ENCODE measurements around the gene SRRM5. TPM values are rescaled to one million over a fixed set of nuclear protein-coding genes. Genes with fewer than 3 reads are reported as not detected.
A peak's percentile ranks its signal among the peaks of the same experiment; 100 is the strongest.

SRRM5 gene
- total RNA-seq, 2 experiments from 2014 or later, result 0.28 to 0.45 TPM

GRCh38 chr19:43622070-43622469 lies 10.2 kb downstream of the SRRM5 start:
- no peak for DNase-seq
- ChIA-PET POLR2A (no interaction called here), CTCF (interaction anchor here (1.2 kb wide), 1 partner anchor 48 kb away, joined by 3 read pairs; no protein-coding TSS in a partner anchor)
- H3K27me3 Mint-ChIP-seq, result peaks cover 8% of the 10 kb centered on the region
- H3K27ac Mint-ChIP-seq, result no peak overlapping the region
- H3K4me3 Mint-ChIP-seq, result no peak overlapping the region
- peaks cover 41% of the 10 kb centered on the region for H3K4me1 Mint-ChIP-seq
- no peaks in the 10 kb centered on the region for H3K36me3 Mint-ChIP-seq (ENCODE audit: low read depth)
- no peaks in the 10 kb centered on the region for H3K9me3 Mint-ChIP-seq

- POLR2A ChIA-PET, result no interaction called here
- H3K27ac Mint-ChIP-seq, result no peak overlapping the region
- peaks cover 14% of the 10 kb centered on the region for H3K27me3 Mint-ChIP-seq
- no peak overlapping the region for H3K4me3 Mint-ChIP-seq
- peaks cover 41% of the 10 kb centered on the region for H3K4me1 Mint-ChIP-seq
- DNase-seq, result no peak
- CTCF ChIA-PET, result interaction anchor here (1.0 to 1.6 kb wide), 3 partner anchors 12 to 119 kb away, joined by 3 read pairs; partner anchors contain the start of gene PHLDB3
- H3K9me3 Mint-ChIP-seq, result no peaks in the 10 kb centered on the region
- H3K36me3 Mint-ChIP-seq (ENCODE audit: low read depth), result no peaks in the 10 kb centered on the region
Observed at GRCh38 chr19:43622956-43623355, 11.1 kb downstream of the SRRM5 start.

- ChIA-PET POLR2A (no interaction called here), CTCF (interaction anchor here (1.1 to 1.6 kb wide), 2 partner anchors 11 to 120 kb away, joined by 3 read pairs; partner anchors contain the start of gene PHLDB3)
- H3K36me3 Mint-ChIP-seq (ENCODE audit: low read depth), result no peaks in the 10 kb centered on the region
- H3K4me1 Mint-ChIP-seq, result peaks cover 37% of the 10 kb centered on the region
- peaks cover 14% of the 10 kb centered on the region for H3K27me3 Mint-ChIP-seq
- H3K27ac Mint-ChIP-seq, result no peak overlapping the region
- H3K9me3 Mint-ChIP-seq, result no peaks in the 10 kb centered on the region
- DNase-seq, result no peak
- H3K4me3 Mint-ChIP-seq, result no peak overlapping the region
Observed at GRCh38 chr19:43623889-43624670, 12.2 kb downstream of the SRRM5 start.

DNA sequence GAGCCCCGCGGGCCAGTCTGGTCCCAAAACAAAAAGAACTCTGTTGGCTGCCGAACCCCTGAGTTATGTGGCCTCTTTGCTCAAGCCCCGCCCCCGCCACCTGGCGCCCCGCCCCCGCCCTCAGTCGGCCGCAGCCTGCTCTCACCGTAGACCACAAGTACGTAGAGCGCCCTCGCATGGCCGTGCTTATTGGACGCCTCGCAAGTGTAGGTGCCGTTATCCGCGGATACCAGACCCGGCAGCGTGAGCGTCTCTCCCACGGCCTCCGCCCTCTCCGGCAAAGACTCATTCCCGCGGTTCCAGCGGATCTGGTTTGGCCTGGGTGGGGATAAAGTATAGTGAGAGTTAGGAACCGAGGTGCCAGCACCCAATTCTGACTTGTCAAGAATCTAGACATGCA lies 13.0 kb downstream of the SRRM5 start:
- ChIA-PET POLR2A (no interaction called here), CTCF (interaction anchor here (1.2 kb wide), 1 partner anchor 70 kb away, joined by 4 read pairs; no protein-coding TSS in a partner anchor)
- H3K36me3 Mint-ChIP-seq (ENCODE audit: low read depth), result no peaks in the 10 kb centered on the region
- DNase-seq, result peak; percentile 89
- H3K9me3 Mint-ChIP-seq, result no peaks in the 10 kb centered on the region
- H3K4me3 Mint-ChIP-seq, result no peak overlapping the region
- peaks cover 35% of the 10 kb centered on the region for H3K4me1 Mint-ChIP-seq
- H3K27ac Mint-ChIP-seq, result no peak overlapping the region
- H3K27me3 Mint-ChIP-seq, result peaks cover 14% of the 10 kb centered on the region

DNA sequence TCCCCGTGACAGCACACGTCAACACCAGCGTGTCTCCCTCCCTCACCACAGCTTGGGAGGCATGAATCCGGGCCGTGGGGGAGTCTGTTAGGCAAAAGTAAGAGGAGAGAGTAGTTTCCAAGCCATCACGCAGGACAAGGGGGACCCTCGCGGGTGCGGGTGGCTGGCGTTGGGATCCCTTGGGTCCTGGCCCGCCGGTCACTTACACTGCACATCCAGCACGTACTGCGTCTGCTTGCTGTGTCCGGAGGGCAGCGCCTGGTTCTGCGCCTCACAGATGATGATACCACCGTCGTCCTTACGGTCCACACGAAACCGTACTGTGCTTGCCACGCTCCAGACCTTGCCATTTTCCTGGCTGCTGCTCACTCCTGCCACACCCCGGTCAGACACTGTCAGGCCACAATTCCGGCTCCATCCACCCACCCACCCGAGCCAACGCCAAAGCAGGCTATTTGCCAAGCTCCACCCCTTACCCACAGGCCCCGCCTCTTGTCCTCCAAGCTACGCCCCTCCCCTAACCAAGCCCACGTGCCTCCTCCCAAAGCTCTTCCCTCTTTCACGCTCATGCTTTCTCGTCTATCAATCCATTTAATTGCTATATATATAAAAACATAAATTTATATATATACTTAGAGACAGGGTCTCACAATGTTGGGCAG lies 14.2 kb downstream of the SRRM5 start:
- no peak for DNase-seq
- Mint-ChIP-seq H3K27ac (no peak overlapping the region), H3K36me3 (ENCODE audit: low read depth) (no peaks in the 10 kb centered on the region), H3K4me3 (no peak overlapping the region), H3K27me3 (peaks cover 14% of the 10 kb centered on the region), H3K9me3 (no peaks in the 10 kb centered on the region), H3K4me1 (peaks cover 24% of the 10 kb centered on the region)
- ChIA-PET CTCF (interaction anchor here (1.1 to 1.2 kb wide), 2 partner anchors 31 to 71 kb away, joined by 4 read pairs; no protein-coding TSS in a partner anchor), POLR2A (interaction anchor here (1.0 kb wide), 1 partner anchor 15 kb away, joined by 3 read pairs; no protein-coding TSS in a partner anchor)

GRCh38 chr19:43626838-43627237 lies 14.9 kb downstream of the SRRM5 start:
- POLR2A ChIA-PET, result interaction anchor here (1.0 kb wide), 1 partner anchor 14 kb away, joined by 3 read pairs; no protein-coding TSS in a partner anchor
- DNase-seq, result no peak
- no peak overlapping the region for H3K4me3 Mint-ChIP-seq

DNA sequence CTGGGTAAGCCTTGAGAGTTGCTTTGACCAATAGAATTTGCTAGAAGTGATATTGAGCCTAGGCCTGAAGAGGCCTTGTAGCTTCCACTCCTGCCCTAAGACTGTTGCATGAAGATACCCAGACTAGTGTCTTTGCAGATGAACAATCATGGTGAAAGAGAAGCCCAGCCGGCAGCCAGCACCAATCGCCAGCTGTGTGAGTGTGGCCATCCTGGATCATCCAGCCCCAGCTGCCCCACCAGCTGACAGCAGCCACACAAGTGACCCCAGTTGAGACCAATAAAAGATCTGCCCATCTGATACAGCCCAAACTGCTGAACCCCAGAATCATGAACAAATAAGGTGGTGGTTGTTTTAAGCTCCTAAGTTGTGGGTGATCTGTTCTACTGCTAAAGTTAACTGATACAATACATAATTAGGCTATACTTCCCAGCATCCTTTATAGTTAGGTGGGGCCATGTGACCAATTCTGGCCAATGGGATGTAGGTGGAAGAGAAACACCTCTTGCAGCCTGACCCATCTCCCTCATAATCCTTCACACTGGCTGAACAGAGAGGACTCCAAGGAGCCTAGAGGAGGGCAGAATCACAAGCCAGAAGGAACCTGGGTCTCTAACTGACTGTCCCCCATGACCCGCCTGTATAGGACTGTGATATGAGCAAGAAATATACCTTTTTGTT lies 16.9 kb downstream of the SRRM5 start:
- H3K9me3 Mint-ChIP-seq, result no peaks in the 10 kb centered on the region
- peaks cover 22% of the 10 kb centered on the region for H3K27me3 Mint-ChIP-seq
- H3K36me3 Mint-ChIP-seq (ENCODE audit: low read depth), result no peaks in the 10 kb centered on the region
- H3K4me3 Mint-ChIP-seq, result no peak overlapping the region
- POLR2A ChIA-PET, result no interaction called here
- peaks cover 24% of the 10 kb centered on the region for H3K4me1 Mint-ChIP-seq
- no peak for DNase-seq
- CTCF ChIA-PET, result interaction anchor here (1.1 to 1.3 kb wide), 2 partner anchors 13 to 182 kb away, joined by 3 to 5 read pairs; no protein-coding TSS in a partner anchor
- H3K27ac Mint-ChIP-seq, result no peak overlapping the region

More at GRCh38 chr19:43626838-43627237, 14.9 kb downstream of the SRRM5 start:
- Mint-ChIP-seq H3K9me3 (no peaks in the 10 kb centered on the region), H3K27me3 (peaks cover 15% of the 10 kb centered on the region), H3K4me1 (peaks cover 24% of the 10 kb centered on the region), H3K36me3 (ENCODE audit: low read depth) (no peaks in the 10 kb centered on the region), H3K27ac (no peak overlapping the region)
- CTCF ChIA-PET, result interaction anchor here (1.1 kb wide), 1 partner anchor 32 kb away, joined by 4 read pairs; no protein-coding TSS in a partner anchor

DNA sequence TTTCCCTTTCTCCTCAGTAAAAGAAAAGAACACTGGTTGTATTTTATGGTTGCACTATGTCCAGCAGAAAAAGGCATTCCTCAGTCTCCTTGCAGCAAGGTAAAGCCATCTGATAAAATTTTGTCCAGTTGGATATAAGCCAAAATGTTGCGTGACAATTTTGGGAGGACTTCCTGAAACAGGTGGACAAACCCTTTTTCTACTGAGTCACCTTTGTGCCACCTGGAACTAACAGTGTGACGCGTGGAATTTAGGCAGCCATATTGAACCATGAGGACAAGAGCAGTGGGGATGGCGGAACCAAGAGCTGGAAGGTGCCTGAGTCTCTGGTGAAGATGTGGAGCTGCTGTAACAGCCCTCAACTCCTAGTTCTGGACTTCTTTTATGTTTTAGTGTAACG lies 19.6 kb downstream of the SRRM5 start:
- H3K27me3 Mint-ChIP-seq, result peaks cover 23% of the 10 kb centered on the region
- DNase-seq, result no peak
- H3K9me3 Mint-ChIP-seq, result no peaks in the 10 kb centered on the region
- CTCF ChIA-PET, result no interaction called here
- H3K36me3 Mint-ChIP-seq (ENCODE audit: low read depth), result no peaks in the 10 kb centered on the region
- H3K4me3 Mint-ChIP-seq, result no peak overlapping the region
- H3K27ac Mint-ChIP-seq, result no peak overlapping the region
- POLR2A ChIA-PET, result no interaction called here
- H3K4me1 Mint-ChIP-seq, result peaks cover 4% of the 10 kb centered on the region

- Mint-ChIP-seq H3K36me3 (ENCODE audit: low read depth) (no peaks in the 10 kb centered on the region), H3K4me1 (no peaks in the 10 kb centered on the region), H3K27me3 (peaks cover 28% of the 10 kb centered on the region), H3K9me3 (no peaks in the 10 kb centered on the region), H3K4me3 (no peak overlapping the region), H3K27ac (no peak overlapping the region)
- POLR2A ChIA-PET, result no interaction called here
- CTCF ChIA-PET, result interaction anchor here (1.1 kb wide), 1 partner anchor 78 kb away, joined by 3 read pairs; no protein-coding TSS in a partner anchor
- DNase-seq, result no peak
Observed at GRCh38 chr19:43633520-43633919, 21.6 kb downstream of the SRRM5 start.

DNA sequence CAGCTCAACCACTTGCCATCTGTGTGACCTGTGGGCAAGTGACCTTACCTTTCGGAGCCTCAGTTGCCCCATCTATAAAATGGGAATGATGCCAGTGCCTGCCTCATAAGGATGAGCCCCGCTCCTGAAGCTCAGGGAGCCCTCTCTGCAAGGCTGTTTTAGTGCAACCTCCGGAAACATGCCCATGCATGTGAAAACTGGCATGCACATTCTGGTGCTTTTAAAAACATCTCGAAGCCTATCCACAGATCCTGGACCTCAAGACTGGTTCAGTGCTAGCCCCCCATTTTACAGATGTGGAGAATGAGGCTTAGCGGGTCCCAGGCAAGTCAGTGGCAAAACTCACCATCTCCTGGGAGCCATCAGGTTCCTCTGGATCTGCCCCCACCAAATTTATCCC lies 22.2 kb downstream of the SRRM5 start:
- POLR2A ChIA-PET, result no interaction called here
- H3K27me3 Mint-ChIP-seq, result peaks cover 33% of the 10 kb centered on the region
- no peaks in the 10 kb centered on the region for H3K36me3 Mint-ChIP-seq (ENCODE audit: low read depth)
- H3K4me1 Mint-ChIP-seq, result peaks cover 4% of the 10 kb centered on the region
- H3K9me3 Mint-ChIP-seq, result no peaks in the 10 kb centered on the region
- H3K4me3 Mint-ChIP-seq, result no peak overlapping the region
- DNase-seq, result no peak
- no peak overlapping the region for H3K27ac Mint-ChIP-seq
- CTCF ChIA-PET, result interaction anchor here (1.1 kb wide), 1 partner anchor 79 kb away, joined by 3 read pairs; no protein-coding TSS in a partner anchor

GRCh38 chr19:43634506-43634871 lies 22.6 kb downstream of the SRRM5 start:
- H3K4me1 Mint-ChIP-seq, result peaks cover 5% of the 10 kb centered on the region
- H3K9me3 Mint-ChIP-seq, result no peaks in the 10 kb centered on the region
- no peak overlapping the region for H3K27ac Mint-ChIP-seq
- peaks cover 35% of the 10 kb centered on the region for H3K27me3 Mint-ChIP-seq
- no peaks in the 10 kb centered on the region for H3K36me3 Mint-ChIP-seq (ENCODE audit: low read depth)
- ChIA-PET CTCF (interaction anchor here (1.1 kb wide), 1 partner anchor 79 kb away, joined by 3 read pairs; no protein-coding TSS in a partner anchor), POLR2A (no interaction called here)
- no peak for DNase-seq
- H3K4me3 Mint-ChIP-seq, result no peak overlapping the region

GRCh38 chr19:43634872-43635560 lies 23.1 kb downstream of the SRRM5 start:
- ChIA-PET CTCF (interaction anchor here (0.8 kb wide), 1 partner anchor 11 kb away, joined by 3 read pairs; no protein-coding TSS in a partner anchor), POLR2A (no interaction called here)
- Mint-ChIP-seq H3K4me3 (no peak overlapping the region), H3K9me3 (no peaks in the 10 kb centered on the region), H3K4me1 (peaks cover 6% of the 10 kb centered on the region), H3K27me3 (peaks cover 36% of the 10 kb centered on the region), H3K27ac (no peak overlapping the region), H3K36me3 (ENCODE audit: low read depth) (no peaks in the 10 kb centered on the region)
- DNase-seq, result no peak

All from activated CD4-positive, alpha-beta memory T cell treated with anti-CD3 and anti-CD28 coated beads, Interleukin-2, amount 10 ng/mL, durations not matched to agents 7 days and 5 days (primary cell).